T-helper 1 cell treated with Interleukin-12 subunit alpha and Interleukin-12 subunit beta and Interleukin-4 antibody, amounts not matched to agents 30 μg/mL and 1 μg/mL, for 36 hours (primary cell): ENCODE measurements around the gene TTC28.
"Not testable (repeated sequence)": the region's sequence is repeated elsewhere in the genome, so short reads cannot be mapped to it uniquely, and the experiment has no call there.

Experiments used
- H3K27ac Mint-ChIP-seq: one replicate; pipeline ENCODE4 v1.8.0; 2021; ENCODE audit warnings: mild to moderate bottlenecking, mixed read lengths
- H3K27me3 Mint-ChIP-seq: one replicate; pipeline ENCODE4 v1.8.0; 2021; ENCODE audit warnings: low read depth, mixed read lengths
- H3K36me3 Mint-ChIP-seq: one replicate; pipeline ENCODE4 v1.8.0; 2021; ENCODE audit warnings: low read depth, mixed read lengths
- H3K4me1 Mint-ChIP-seq: one replicate; pipeline ENCODE4 v1.8.0; 2021; ENCODE audit warnings: low read depth, mixed read lengths
- H3K4me3 Mint-ChIP-seq: one replicate; pipeline ENCODE4 v1.8.0; 2021; ENCODE audit warnings: mild to moderate bottlenecking, moderate library complexity, mixed read lengths
- H3K9me3 Mint-ChIP-seq: one replicate; pipeline ENCODE4 v1.8.0; 2021; ENCODE audit warnings: mixed read lengths

Gene TTC28

GRCh38 chr22:28480000-28480715 lies 199.5 kb downstream of the TTC28 start:
- H3K4me3 Mint-ChIP-seq = no peak overlapping the region
- H3K27me3 Mint-ChIP-seq = peaks cover 38% of the 10 kb centered on the region
- no peaks in the 10 kb centered on the region for H3K9me3 Mint-ChIP-seq
- no peaks in the 10 kb centered on the region for H3K36me3 Mint-ChIP-seq
- H3K27ac Mint-ChIP-seq = no peak overlapping the region
- H3K4me1 Mint-ChIP-seq = no peaks in the 10 kb centered on the region

GRCh38 chr22:28478564-28478963 lies 201.1 kb downstream of the TTC28 start:
- Mint-ChIP-seq H3K4me3 (no peak overlapping the region), H3K27me3 (peaks cover 43% of the 10 kb centered on the region), H3K9me3 (no peaks in the 10 kb centered on the region), H3K4me1 (no peaks in the 10 kb centered on the region), H3K27ac (no peak overlapping the region), H3K36me3 (no peaks in the 10 kb centered on the region)

- Mint-ChIP-seq H3K27ac (no peak overlapping the region), H3K9me3 (no peaks in the 10 kb centered on the region), H3K36me3 (no peaks in the 10 kb centered on the region), H3K4me1 (no peaks in the 10 kb centered on the region), H3K27me3 (peaks cover 42% of the 10 kb centered on the region), H3K4me3 (no peak overlapping the region)
Observed at GRCh38 chr22:28477556-28477955, 202.1 kb downstream of the TTC28 start.

- Mint-ChIP-seq H3K36me3 (no peaks in the 10 kb centered on the region), H3K27me3 (peaks cover 45% of the 10 kb centered on the region)
Observed at GRCh38 chr22:28474330-28474729, 205.3 kb downstream of the TTC28 start.

GRCh38 chr22:28473258-28473657 lies 206.4 kb downstream of the TTC28 start:
- Mint-ChIP-seq H3K9me3 (no peaks in the 10 kb centered on the region), H3K27ac (no peak overlapping the region), H3K4me3 (no peak overlapping the region), H3K36me3 (no peaks in the 10 kb centered on the region), H3K4me1 (no peaks in the 10 kb centered on the region), H3K27me3 (peaks cover 45% of the 10 kb centered on the region)

More at GRCh38 chr22:28474330-28474729, 205.3 kb downstream of the TTC28 start:
- Mint-ChIP-seq H3K27ac (no peak overlapping the region), H3K4me1 (no peaks in the 10 kb centered on the region), H3K9me3 (no peaks in the 10 kb centered on the region), H3K4me3 (no peak overlapping the region)

- not testable (repeated sequence) for H3K4me1 Mint-ChIP-seq, H3K4me3 Mint-ChIP-seq, H3K27ac Mint-ChIP-seq
Observed at GRCh38 chr22:28467055-28467454, 212.6 kb downstream of the TTC28 start.

GRCh38 chr22:28466399-28466798 lies 213.2 kb downstream of the TTC28 start:
- Mint-ChIP-seq H3K27me3 (peaks cover 22% of the 10 kb centered on the region), H3K4me1 (no peaks in the 10 kb centered on the region), H3K27ac (no peak overlapping the region), H3K4me3 (no peak overlapping the region), H3K9me3 (peaks cover 5% of the 10 kb centered on the region), H3K36me3 (no peaks in the 10 kb centered on the region)

More at GRCh38 chr22:28467055-28467454, 212.6 kb downstream of the TTC28 start:
- not testable (repeated sequence) for H3K36me3 Mint-ChIP-seq, H3K9me3 Mint-ChIP-seq
- H3K27me3 Mint-ChIP-seq = peaks cover 27% of the 10 kb centered on the region

- Mint-ChIP-seq H3K9me3 (peaks cover 5% of the 10 kb centered on the region), H3K36me3 (no peaks in the 10 kb centered on the region), H3K27ac (no peak overlapping the region), H3K27me3 (peaks cover 18% of the 10 kb centered on the region), H3K4me3 (no peak overlapping the region), H3K4me1 (no peaks in the 10 kb centered on the region)
Observed at GRCh38 chr22:28465841-28466240, 213.8 kb downstream of the TTC28 start.

GRCh38 chr22:28464127-28464526 lies 215.5 kb downstream of the TTC28 start:
- Mint-ChIP-seq H3K27me3 (peaks cover 11% of the 10 kb centered on the region), H3K4me3 (no peak overlapping the region), H3K27ac (no peak overlapping the region), H3K9me3 (peaks cover 5% of the 10 kb centered on the region), H3K36me3 (no peaks in the 10 kb centered on the region), H3K4me1 (no peaks in the 10 kb centered on the region)

- H3K4me3 Mint-ChIP-seq, H3K36me3 Mint-ChIP-seq, H3K27ac Mint-ChIP-seq, H3K9me3 Mint-ChIP-seq, H3K27me3 Mint-ChIP-seq, H3K4me1 Mint-ChIP-seq: not testable (repeated sequence)
Observed at GRCh38 chr22:28463408-28463807, 216.2 kb downstream of the TTC28 start.

GRCh38 chr22:28462901-28463300 lies 216.7 kb downstream of the TTC28 start:
- Mint-ChIP-seq H3K27me3 (peaks cover 8% of the 10 kb centered on the region), H3K9me3 (peaks cover 5% of the 10 kb centered on the region), H3K36me3 (no peaks in the 10 kb centered on the region), H3K27ac (no peak overlapping the region), H3K4me1 (no peaks in the 10 kb centered on the region), H3K4me3 (no peak overlapping the region)

- Mint-ChIP-seq H3K9me3 (peaks cover 5% of the 10 kb centered on the region), H3K4me3 (no peak overlapping the region), H3K27me3 (peaks cover 8% of the 10 kb centered on the region), H3K4me1 (no peaks in the 10 kb centered on the region), H3K36me3 (no peaks in the 10 kb centered on the region), H3K27ac (no peak overlapping the region)
Observed at GRCh38 chr22:28462041-28462440, 217.6 kb downstream of the TTC28 start.

GRCh38 chr22:28454431-28455064 lies 225.1 kb downstream of the TTC28 start:
- Mint-ChIP-seq H3K36me3 (no peaks in the 10 kb centered on the region), H3K9me3 (no peaks in the 10 kb centered on the region), H3K4me1 (no peaks in the 10 kb centered on the region), H3K4me3 (no peak overlapping the region), H3K27ac (no peak overlapping the region), H3K27me3 (peaks cover 9% of the 10 kb centered on the region)

GRCh38 chr22:28450109-28450508 lies 229.5 kb downstream of the TTC28 start:
- H3K9me3 Mint-ChIP-seq = no peaks in the 10 kb centered on the region
- H3K27ac Mint-ChIP-seq = no peak overlapping the region
- no peaks in the 10 kb centered on the region for H3K36me3 Mint-ChIP-seq
- H3K27me3 Mint-ChIP-seq = peaks cover 14% of the 10 kb centered on the region
- H3K4me3 Mint-ChIP-seq = no peak overlapping the region
- no peaks in the 10 kb centered on the region for H3K4me1 Mint-ChIP-seq

GRCh38 chr22:28449041-28449440 lies 230.6 kb downstream of the TTC28 start:
- H3K4me1 Mint-ChIP-seq = no peaks in the 10 kb centered on the region
- H3K9me3 Mint-ChIP-seq = no peaks in the 10 kb centered on the region
- H3K4me3 Mint-ChIP-seq = no peak overlapping the region
- H3K36me3 Mint-ChIP-seq = no peaks in the 10 kb centered on the region
- H3K27ac Mint-ChIP-seq = no peak overlapping the region
- H3K27me3 Mint-ChIP-seq = peaks cover 12% of the 10 kb centered on the region
